NOMO-1 (cell line): Measurements from ENCODE around the gene SLC35E3.
"Not testable (repeated sequence)": the region's sequence is repeated elsewhere in the genome, so short reads cannot be mapped to it uniquely, and the experiment has no call there.

Experiments
- DNase-seq, 2 experiments: peaks; one replicate each; lab custom pipeline; 2025; ENCODE audit not compliant: unreplicated experiment in 2 of 2; lab: John Stamatoyannopoulos, UW

SLC35E3 gene

GRCh38 chr12:68793436-68793835 lies 47.5 kb downstream of the SLC35E3 start:
- DNase-seq, result no peak

- DNase-seq, result no peak
Measured at GRCh38 chr12:68793975-68794652, 48.1 kb downstream of the SLC35E3 start.

- no peak for DNase-seq
Measured at GRCh38 chr12:68794653-68795251, 48.8 kb downstream of the SLC35E3 start.

- no peak for DNase-seq
Measured at GRCh38 chr12:68796399-68796798, 50.4 kb downstream of the SLC35E3 start.

GRCh38 chr12:68798882-68799234 lies 52.9 kb downstream of the SLC35E3 start:
- DNase-seq, result no peak

GRCh38 chr12:68800294-68800693 lies 54.3 kb downstream of the SLC35E3 start:
- no peak for DNase-seq

- DNase-seq, result not testable (repeated sequence)
Measured at GRCh38 chr12:68801124-68801523, 55.1 kb downstream of the SLC35E3 start.

- not testable (repeated sequence) for DNase-seq
Measured at GRCh38 chr12:68802372-68802745, 56.4 kb downstream of the SLC35E3 start.

- DNase-seq, result not testable (repeated sequence)
Measured at GRCh38 chr12:68802911-68803651, 57.1 kb downstream of the SLC35E3 start.

- DNase-seq, result no peak
Measured at GRCh38 chr12:68803948-68804656, 58.1 kb downstream of the SLC35E3 start.

- DNase-seq, result no peak
Measured at GRCh38 chr12:68804657-68805591, 58.9 kb downstream of the SLC35E3 start.

GRCh38 chr12:68805592-68806120 lies 59.7 kb downstream of the SLC35E3 start:
- no peak for DNase-seq

- peak; percentile 8 to 23 for DNase-seq
Measured at GRCh38 chr12:68806488-68807237, 60.7 kb downstream of the SLC35E3 start.

GRCh38 chr12:68807274-68807575 lies 61.2 kb downstream of the SLC35E3 start:
- DNase-seq, result not testable (repeated sequence)

GRCh38 chr12:68807576-68808387 lies 61.8 kb downstream of the SLC35E3 start, which contains the start of gene MDM2:
TSS of gene MDM2 (plus strand) at chr12:68808177. CDS start at chr12:68808478, 301 bp downstream.
- DNase-seq, result peak; percentile 92 to 97

GRCh38 chr12:68808388-68809189 lies 62.6 kb downstream of the SLC35E3 start:
- DNase-seq, result peak; percentile 78 to 95

- no peak for DNase-seq
Measured at GRCh38 chr12:68809190-68810026, 63.4 kb downstream of the SLC35E3 start.
